ENCODE measurements around the gene SLC16A6.
"Not testable (repeated sequence)": the region's sequence is repeated elsewhere in the genome, so short reads cannot be mapped to it uniquely, and the experiment has no call there.

SLC16A6 gene

DNA sequence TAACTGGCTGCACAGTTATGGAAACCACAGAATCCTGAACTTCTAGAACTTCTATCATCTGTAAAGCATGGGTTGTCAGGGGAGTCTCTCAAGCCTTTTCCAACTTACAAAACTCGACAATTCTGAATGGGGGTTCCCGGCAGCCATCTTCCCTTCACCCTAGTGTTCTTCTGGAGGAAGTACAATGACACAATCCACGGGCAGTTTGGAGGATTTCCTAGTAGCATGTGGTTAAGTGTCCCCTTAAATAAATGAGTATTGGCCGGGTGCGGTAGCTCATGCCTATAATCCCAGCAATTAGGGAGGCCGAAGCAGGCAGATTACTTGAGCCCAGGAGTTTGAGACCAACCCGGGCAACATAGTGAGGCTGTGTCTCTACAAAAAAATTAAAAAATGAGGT is 2.1 kb downstream of the SLC16A6 start:
- no peak for DNase-seq

GRCh38 chr17:68288375-68288774 is 2.6 kb downstream of the SLC16A6 start:
- no peak for DNase-seq

GRCh38 chr17:68281965-68282364 is 9.0 kb downstream of the SLC16A6 start:
- DNase-seq, result not testable (repeated sequence)

- no peak for DNase-seq
These were observed 13.1 kb downstream of the SLC16A6 start for GRCh38 chr17:68277807-68278206.

DNA sequence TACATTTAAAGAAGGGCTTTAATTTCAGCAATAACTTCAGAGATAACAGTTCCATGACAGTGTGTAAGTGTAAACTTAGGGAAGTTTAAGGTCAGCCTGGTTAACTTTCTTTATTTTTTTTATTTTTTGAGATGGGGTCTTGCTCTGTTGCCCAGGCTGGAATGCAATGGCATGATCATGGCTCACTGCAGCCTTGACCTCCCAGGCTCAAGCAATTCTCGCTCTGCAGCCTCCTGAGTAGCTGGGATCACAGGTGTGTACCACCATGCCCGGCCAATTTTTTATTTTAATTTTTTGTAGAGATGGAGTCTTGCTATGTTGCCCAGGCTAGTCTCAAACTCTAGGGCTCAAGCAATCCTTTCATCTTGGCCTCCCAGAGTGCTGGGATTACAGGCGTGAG is 14.6 kb downstream of the SLC16A6 start:
- not testable (repeated sequence) for DNase-seq

DNA sequence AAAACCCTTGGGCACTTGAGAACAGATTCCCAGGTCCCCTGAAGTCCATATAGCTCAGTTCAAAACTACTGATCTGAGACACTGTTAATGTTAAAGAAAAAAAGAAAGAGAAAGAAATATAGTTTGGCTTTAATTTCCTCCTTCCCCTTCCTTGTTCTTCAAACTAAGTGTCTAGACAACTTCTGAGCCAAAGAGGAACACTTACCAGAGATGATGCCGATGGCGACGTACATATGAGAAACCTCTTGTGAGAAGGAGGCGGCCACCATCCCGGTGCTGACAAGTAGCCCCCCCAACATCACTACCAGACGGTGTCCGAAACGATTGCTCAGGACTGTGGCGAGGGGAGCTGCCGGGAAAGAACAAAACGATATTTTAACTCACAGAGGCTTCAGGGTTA is 17.2 kb downstream of the SLC16A6 start:
- no peak for DNase-seq

GRCh38 chr17:68265833-68266232 is 25.1 kb downstream of the SLC16A6 start:
- DNase-seq, result not testable (repeated sequence)

GRCh38 chr17:68263101-68263681 is 27.7 kb downstream of the SLC16A6 start:
- DNase-seq, result not testable (repeated sequence)

DNA sequence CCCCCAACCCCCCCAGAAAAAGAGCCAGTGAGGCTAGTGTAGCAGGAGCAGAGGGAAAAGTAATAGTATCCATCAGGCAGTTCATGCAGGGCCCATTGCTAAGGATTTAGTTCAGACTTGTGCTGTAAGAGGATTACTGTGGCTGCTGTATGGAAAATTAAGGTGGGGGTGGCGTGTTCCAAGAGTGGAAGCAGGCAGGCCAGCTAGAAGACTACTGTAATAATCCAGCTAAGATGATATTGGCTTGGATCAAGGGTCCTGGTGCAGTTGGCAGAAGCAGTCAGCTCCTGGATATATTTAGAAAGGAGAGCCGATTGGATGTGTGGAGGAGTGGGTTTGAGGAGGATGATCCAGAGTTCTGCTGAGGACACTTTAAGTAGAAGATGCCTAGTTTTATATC is 28.5 kb downstream of the SLC16A6 start:
- not testable (repeated sequence) for DNase-seq

DNA sequence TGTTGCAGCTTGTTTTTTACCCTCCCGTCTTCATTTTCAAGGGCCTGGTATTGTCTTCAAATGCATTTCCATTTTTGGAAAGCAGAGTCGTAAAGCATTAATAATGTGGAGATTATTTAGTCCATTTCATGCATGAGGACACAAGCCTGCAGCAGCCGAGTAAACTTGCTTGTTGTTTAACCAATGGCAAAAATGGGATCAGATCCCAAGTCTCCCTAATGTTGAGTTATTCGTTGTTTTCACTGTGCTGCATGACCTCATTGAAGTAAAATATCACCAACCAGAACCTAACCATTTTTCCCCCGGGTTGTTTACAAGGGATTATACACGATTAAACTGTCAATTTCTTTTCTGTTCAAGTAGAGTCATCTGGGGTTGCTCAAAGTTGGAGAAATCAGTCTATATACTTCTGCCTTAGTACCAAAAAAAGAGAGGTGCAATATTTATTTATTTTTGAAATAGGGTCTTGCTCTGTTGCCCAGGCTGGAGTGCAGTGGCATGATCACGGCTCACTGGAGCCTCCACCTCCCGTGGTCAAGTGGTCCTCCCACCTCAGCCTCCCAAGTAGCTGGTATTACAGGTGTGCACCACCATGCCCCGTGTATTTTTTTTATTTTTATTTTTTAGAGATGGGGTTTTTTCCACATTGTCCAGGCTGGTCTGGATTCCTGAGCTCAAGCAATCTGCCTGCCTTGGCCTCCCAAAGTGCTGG is 30.7 kb downstream of the SLC16A6 start:
- DNase-seq, result no peak

GRCh38 chr17:68259648-68259951 is 31.3 kb downstream of the SLC16A6 start:
- DNase-seq, result not testable (repeated sequence)

DNA sequence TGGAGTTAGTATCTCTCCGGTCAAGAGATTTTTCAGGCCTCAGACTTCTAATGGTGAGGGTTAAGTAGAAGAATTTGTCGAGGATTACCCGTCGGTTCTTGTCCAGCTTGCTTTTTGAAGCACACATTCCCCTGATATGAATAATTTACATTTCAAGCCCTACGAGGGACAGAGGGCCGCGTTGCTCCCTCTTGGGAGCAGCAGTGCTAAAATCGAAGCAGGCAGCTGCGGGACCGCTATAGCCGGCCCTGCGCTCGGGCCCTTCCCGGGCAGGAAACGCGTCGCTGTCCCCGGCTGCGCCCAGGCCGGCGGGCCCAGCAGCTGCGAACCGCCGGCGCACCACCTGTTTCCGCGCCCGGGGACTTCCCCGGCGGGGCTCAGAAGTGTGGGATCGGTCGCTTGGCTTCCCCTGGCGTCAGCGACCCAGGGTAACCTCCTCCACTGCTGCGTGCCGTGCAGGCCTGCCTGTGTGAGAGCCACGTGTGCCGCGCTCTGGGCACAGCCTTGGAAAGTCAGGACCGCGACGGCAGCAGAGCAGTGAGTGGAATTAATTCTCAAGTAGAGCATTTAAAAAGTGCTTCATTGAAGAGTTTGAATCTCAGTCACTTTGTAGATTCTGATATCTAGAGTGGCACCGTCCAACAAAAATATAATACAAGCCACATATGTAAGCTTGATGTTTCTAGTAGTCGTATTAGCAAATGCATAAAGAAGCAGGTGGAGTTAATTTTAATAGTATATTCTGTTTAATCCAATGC is 31.9 kb downstream of the SLC16A6 start:
- peak; percentile 56 for DNase-seq

DNA sequence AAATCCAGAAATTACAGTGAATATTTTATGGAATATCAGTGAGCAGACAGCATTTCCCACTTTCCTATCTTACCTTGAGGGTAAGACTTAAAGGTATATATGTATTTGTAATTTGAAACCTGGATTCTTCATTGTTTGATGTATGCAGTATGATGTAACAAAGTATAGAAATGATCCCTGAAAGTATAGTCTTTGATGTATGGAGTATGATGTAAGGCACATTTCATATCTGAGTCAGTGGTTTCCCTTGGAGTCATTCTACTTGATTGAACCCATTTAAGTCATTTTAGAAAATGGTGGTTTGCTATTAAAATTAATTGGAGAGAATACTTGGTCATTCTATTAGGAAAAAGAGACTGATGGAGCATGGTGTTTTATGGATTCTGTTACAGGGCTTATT is 33.0 kb downstream of the SLC16A6 start:
- DNase-seq, result no peak

DNA sequence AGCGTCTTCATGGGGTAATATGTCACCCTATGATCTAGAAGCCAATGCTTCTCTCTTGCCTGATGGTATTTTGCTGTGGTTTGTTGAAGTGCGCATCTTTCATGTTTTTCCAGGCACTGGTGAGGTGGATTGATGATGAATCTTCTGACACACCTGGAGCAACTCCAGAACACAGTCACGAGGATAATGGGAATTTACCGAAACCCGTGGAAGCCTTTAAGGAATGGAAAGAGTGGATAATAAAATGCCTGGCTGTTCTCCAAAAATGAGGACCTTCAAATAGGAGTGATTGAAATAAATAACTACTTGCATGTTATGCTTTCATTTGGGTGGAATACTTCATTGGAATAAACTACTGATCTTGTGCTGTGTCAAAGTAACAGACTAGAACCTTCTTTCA is 34.2 kb downstream of the SLC16A6 start:
- DNase-seq, result not testable (repeated sequence)

DNA sequence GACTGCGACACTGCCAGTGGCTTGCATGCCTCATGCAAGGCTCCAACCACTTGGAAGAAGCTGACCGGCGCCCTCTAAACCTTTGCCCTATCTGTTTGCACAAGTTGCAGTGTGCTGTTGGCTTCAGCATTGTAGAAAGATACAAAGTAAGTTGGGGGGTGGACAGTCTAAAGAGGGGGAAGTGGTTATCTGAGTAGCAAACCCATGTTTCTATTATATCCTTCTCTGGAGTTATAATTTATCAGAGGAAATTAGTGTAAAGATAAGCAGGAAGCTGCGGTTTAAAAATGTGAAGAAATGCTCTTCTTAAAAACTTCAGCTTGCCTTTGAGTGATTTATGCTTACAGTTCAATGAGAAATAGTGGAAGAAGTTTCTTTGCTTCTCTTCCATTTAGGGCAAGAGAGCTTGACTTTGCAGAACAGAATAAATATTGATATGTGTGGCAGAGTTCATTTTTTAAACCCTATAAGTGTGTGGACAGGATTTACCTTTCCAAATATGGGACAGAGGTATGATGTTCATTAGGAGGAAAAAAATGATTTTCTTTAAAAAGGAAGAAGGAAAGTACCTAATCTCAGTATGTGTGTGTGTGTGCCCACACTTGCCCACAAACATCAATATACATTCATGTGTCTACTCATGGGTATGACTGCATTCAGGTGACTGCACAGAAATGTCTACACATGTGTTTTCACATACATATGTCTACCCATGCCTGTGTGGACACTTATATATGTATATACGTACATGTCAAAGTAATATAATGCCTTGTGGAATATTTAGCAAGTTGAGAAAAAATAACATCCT is 35.0 kb downstream of the SLC16A6 start:
- DNase-seq, result no peak

DNA sequence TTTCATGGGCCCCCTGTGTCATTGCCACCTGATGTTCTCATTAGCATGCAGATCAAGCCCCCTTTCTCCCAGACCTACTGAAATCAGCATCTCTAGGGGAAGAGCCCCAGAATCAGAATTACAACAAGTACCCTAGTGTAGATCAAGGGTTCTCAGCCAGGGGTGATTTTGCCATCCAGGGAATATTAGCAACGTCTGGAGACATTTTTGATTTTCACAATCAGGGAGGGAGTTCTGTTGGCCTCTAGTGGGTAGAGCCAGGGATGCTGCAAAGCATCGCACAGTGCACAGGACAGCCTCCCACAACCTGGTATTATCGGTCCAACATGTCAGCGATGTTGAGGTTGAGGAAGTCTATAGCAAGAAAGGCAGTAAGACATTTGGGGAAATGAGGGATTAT is 35.8 kb downstream of the SLC16A6 start:
- DNase-seq, result no peak

DNA sequence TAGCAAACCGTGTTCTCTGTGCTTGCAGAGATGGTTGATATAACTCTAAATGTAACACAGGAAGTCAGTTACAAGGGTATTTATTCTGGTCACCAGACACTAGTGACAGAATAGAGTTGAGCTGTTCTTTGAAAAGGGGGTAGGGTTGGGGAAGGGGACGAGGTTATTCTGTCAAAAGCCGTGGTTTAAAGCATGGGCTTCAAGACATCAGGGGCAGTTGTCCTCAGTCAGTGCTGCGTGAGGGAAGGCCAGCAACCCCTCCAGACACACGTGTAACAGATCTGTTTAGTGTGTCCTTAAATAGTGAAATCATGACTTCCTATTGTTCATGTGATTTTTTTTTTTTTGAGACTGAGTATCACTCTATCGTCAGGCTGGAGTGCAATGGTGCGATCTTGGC is 37.5 kb downstream of the SLC16A6 start:
- DNase-seq, result not testable (repeated sequence)

DNA sequence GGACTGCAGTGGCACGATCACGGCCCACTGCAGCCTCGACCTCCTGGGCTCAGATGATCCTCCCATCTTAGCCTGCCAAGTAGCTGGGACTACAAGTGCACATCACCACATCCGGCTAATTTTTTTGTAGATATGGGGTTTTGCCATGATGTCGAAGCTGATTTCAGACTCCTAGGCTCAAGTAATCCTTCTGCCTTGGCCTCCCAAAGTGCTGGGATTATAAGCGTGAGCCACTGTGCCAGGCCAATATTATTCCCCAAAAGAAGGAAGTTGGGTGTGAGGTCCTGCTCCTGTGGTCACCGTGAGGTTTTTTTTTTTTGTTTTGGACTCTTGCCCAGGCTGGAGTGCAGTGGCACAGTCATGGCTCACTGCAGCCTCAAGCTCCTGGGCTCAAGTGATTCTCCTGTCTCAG is 41.6 kb downstream of the SLC16A6 start:
- DNase-seq, result no peak

DNA sequence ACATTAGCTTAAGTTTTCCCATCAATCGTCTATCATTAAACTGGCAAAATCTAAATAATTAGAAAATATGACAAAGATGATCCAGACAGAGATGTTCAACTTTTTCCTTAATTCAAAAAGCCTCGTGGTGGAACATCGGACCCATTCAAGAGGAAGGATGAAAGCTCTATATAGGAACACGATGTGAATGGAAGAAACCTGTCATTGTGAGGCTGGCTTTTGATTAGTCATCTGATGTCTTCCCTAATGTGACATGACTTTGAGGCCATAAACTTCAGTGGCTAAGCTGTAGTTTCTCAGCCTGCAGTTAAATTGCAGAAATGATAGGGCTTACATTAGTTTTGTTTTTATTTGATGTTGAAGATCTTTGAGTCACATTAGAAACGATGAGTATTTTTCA is 42.0 kb downstream of the SLC16A6 start:
- no peak for DNase-seq

DNA sequence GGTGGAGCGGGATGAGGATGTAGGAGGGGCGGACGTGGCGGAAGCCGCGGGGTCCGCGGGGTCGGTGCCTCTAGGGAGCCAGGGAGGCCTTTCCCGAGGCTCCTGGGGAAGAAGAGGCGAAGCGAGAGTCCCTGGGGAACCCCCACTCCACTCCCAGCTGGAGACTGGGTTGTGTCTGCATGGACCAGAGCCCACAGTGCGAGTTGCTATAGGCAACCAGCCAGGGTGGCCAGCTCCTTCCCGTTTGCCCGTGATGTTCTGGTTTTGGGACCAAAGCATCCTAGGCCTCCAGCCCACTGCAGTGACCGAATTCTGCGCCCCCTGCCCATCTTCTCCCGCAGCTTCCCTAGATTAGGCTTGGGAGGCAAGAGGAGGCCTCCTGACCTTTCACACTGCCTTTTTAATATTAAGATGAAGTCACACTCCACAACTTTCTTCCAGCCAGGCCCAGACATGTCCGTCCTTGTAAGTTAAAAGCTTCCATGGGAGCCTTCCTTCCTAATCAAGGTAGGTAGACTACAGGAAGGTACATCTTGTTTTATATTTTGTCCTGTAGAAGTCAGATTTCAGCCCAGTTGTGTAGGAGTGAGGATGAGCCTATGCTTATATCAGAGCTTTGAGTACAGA is 42.6 kb downstream of the SLC16A6 start:
- DNase-seq, result no peak

GRCh38 chr17:68247445-68248198 is 43.3 kb downstream of the SLC16A6 start, which contains the start of gene AMZ2:
TSS of gene AMZ2 (plus strand) at chr17:68248043. CDS start at chr17:68250188, 2,145 bp downstream.
- DNase-seq, result peak; percentile 97
